Endothelial cell of umbilical vein (primary cell): Measurements from ENCODE around the gene GLUD1.
"Not testable (repeated sequence)": the region's sequence is repeated elsewhere in the genome, so short reads cannot be mapped to it uniquely, and the experiment has no call there.

ENCODE experiments used
- CTCF ChIP-seq, 2 donors: IDR thresholded peaks; 1 replicate in 1 of 2; 2 replicates in 1 of 2; pipeline ENCODE4 v1.5.1; 2011; ENCODE audit warnings: low read length in 2 of 2, mild to moderate bottlenecking in 2 of 2, moderate library complexity in 2 of 2, control low read depth in 1 of 2, inconsistent platforms in 1 of 2, low read depth in 1 of 2; ENCODE audit not compliant: insufficient read depth in 1 of 2; ENCODE audit errors: extremely low read depth in 1 of 2
- POLR2A ChIP-seq: IDR thresholded peaks from 2 replicates; pipeline ENCODE4 v1.6.1; 2012; ENCODE audit warnings: low read depth, mild to moderate bottlenecking, control low read depth, low read length
- POLR2AphosphoS5 ChIP-seq: IDR thresholded peaks from 2 replicates; pipeline ENCODE4 v1.6.1; 2012; ENCODE audit warnings: low read depth, mild to moderate bottlenecking, control low read depth, low read length, moderate library complexity; ENCODE audit not compliant: insufficient read depth

GRCh38 chr10:87133936-87134335, 39.3 kb upstream of the GLUD1 start:
- not testable (repeated sequence) for TF ChIP-seq CTCF (IDR thresholded peaks at IDR 0.05; ENCODE audit: extremely low read depth in 1 of 2, insufficient read depth in 1 of 2, low read depth in 1 of 2, low read length in 2 of 2); POLR2AphosphoS5; POLR2A
